Osteoblast (primary cell): ENCODE data around the gene RTL9. TPM values are rescaled to one million over a fixed set of nuclear protein-coding genes. Genes with fewer than 3 reads are reported as not detected.

Experiments used
- DNase-seq: peaks from one replicate; pipeline ENCODE4 v3.0.0; 2011; ENCODE audit warnings: low spot score, mixed read lengths; ENCODE audit not compliant: insufficient read length; ENCODE audit errors: missing footprints
- H2AFZ ChIP-seq: 2 replicates; pipeline ENCODE4 v1.6.0; 2011; ENCODE audit warnings: mild to moderate bottlenecking, low read length
- H3K27ac ChIP-seq: 2 replicates; pipeline ENCODE4 v1.5.1; 2011; ENCODE audit warnings: mild to moderate bottlenecking, low read depth, low read length, moderate library complexity
- H3K27me3 ChIP-seq: 2 replicates; pipeline ENCODE4 v1.6.0; 2012; ENCODE audit warnings: mild to moderate bottlenecking, control low read depth, inconsistent platforms, low read length, moderate library complexity; ENCODE audit not compliant: insufficient read depth
- H3K36me3 ChIP-seq: 2 replicates; pipeline ENCODE4 v1.5.1; 2011; ENCODE audit warnings: mild to moderate bottlenecking, low read length, control low read depth, moderate library complexity; ENCODE audit not compliant: insufficient read depth
- H3K4me1 ChIP-seq: 2 replicates; pipeline ENCODE4 v1.5.1; 2011; ENCODE audit warnings: mild to moderate bottlenecking, low read length, control low read depth, moderate library complexity; ENCODE audit not compliant: insufficient read depth
- H3K4me2 ChIP-seq: 2 replicates; pipeline ENCODE4 v1.6.0; 2011; ENCODE audit warnings: mild to moderate bottlenecking, low read length; ENCODE audit not compliant: insufficient read depth
- H3K4me3 ChIP-seq: fragments of 200-600 bp; sonication (generic); 3 replicates; pipeline ENCODE4 v1.5.1; 2012; ENCODE audit warnings: mild to moderate bottlenecking, low read length, inconsistent platforms; ENCODE audit not compliant: insufficient read depth
- H3K79me2 ChIP-seq: 2 replicates; pipeline ENCODE4 v1.6.0; 2012; ENCODE audit warnings: mild to moderate bottlenecking, low read length, control low read depth, inconsistent platforms; ENCODE audit not compliant: insufficient read depth
- H3K9me3 ChIP-seq: 2 replicates; pipeline ENCODE4 v1.5.1; 2011; ENCODE audit warnings: low read depth, low read length, control low read depth
- H4K20me1 ChIP-seq: 2 replicates; pipeline ENCODE4 v1.6.0; 2012; ENCODE audit warnings: mild to moderate bottlenecking, low read length, control low read depth; ENCODE audit not compliant: insufficient read depth
- CTCF ChIP-seq: IDR thresholded peaks from 2 replicates; pipeline ENCODE4 v1.5.1; 2011; ENCODE audit warnings: mild to moderate bottlenecking, low read depth, low read length, moderate library complexity; ENCODE audit errors: extremely low read depth
- total RNA-seq: library from RNA; depleted of rRNA; stranded (reverse); fragments of >200 nt; gene quantifications from 2 replicates; pipeline ENCODE4 v1.2.3, GENCODE V29; 2012

RTL9 gene
- total RNA-seq, 1 donor, result 0.72 TPM

GRCh38 chrX:110374559-110374958 is 15.9 kb downstream of the RTL9 start:
- H3K27me3 ChIP-seq, result peaks cover 13% of the 10 kb centered on the region
- no peak overlapping the region for H2AFZ ChIP-seq
- H3K79me2 ChIP-seq, result no peaks in the 10 kb centered on the region
- no peak overlapping the region for H3K4me3 ChIP-seq
- no peak for TF ChIP-seq CTCF
- no peak overlapping the region for H3K27ac ChIP-seq
- no peaks in the 10 kb centered on the region for H3K4me1 ChIP-seq
- H3K4me2 ChIP-seq, result no peak overlapping the region
- no peaks in the 10 kb centered on the region for H3K36me3 ChIP-seq
- no peak for DNase-seq
- no peaks in the 10 kb centered on the region for H3K9me3 ChIP-seq
- H4K20me1 ChIP-seq, result no peaks in the 10 kb centered on the region

- Histone ChIP-seq H3K4me2 (no peak overlapping the region), H3K27ac (no peak overlapping the region), H3K36me3 (no peaks in the 10 kb centered on the region), H3K27me3 (peaks cover 5% of the 10 kb centered on the region), H3K9me3 (no peaks in the 10 kb centered on the region), H2AFZ (no peak overlapping the region), H3K4me3 (no peak overlapping the region), H4K20me1 (no peaks in the 10 kb centered on the region), H3K4me1 (peaks cover 26% of the 10 kb centered on the region), H3K79me2 (no peaks in the 10 kb centered on the region)
- no peak for TF ChIP-seq CTCF
- DNase-seq, result no peak
Measured at GRCh38 chrX:110381216-110381615, 22.6 kb downstream of the RTL9 start.

GRCh38 chrX:110383414-110383813 is 24.8 kb downstream of the RTL9 start:
- no peaks in the 10 kb centered on the region for H4K20me1 ChIP-seq
- H3K9me3 ChIP-seq, result no peaks in the 10 kb centered on the region
- peaks cover 2% of the 10 kb centered on the region for H3K27me3 ChIP-seq
- H3K4me1 ChIP-seq, result peaks cover 26% of the 10 kb centered on the region
- H3K79me2 ChIP-seq, result no peaks in the 10 kb centered on the region
- TF ChIP-seq CTCF, result no peak
- H3K4me2 ChIP-seq, result no peak overlapping the region
- H3K4me3 ChIP-seq, result no peak overlapping the region
- H2AFZ ChIP-seq, result no peak overlapping the region
- DNase-seq, result no peak
- H3K27ac ChIP-seq, result peak overlapping the region; percentile 56
- no peaks in the 10 kb centered on the region for H3K36me3 ChIP-seq

- Histone ChIP-seq H3K9me3 (no peaks in the 10 kb centered on the region), H2AFZ (no peak overlapping the region), H3K4me1 (peaks cover 26% of the 10 kb centered on the region), H3K4me3 (no peak overlapping the region), H3K27ac (peak overlapping the region; percentile 52), H4K20me1 (no peaks in the 10 kb centered on the region), H3K27me3 (peaks cover 4% of the 10 kb centered on the region), H3K79me2 (no peaks in the 10 kb centered on the region), H3K36me3 (no peaks in the 10 kb centered on the region), H3K4me2 (no peak overlapping the region)
- TF ChIP-seq CTCF, result no peak
- peak; percentile 27 for DNase-seq
Measured at GRCh38 chrX:110384490-110384889, 25.8 kb downstream of the RTL9 start.
